SK-N-SH treated with all-trans-retinoic acid at 6 μM for 48 hours (cell line): ENCODE data around the gene FMN1.

Experiments
- ZNF70 ChIP-seq: fragments of 450-650 bp; formaldehyde crosslinking; IDR thresholded peaks from 2 replicates; pipeline ENCODE4 v1.5.0; 2020; ENCODE audit warnings: mild to moderate bottlenecking, moderate library complexity
- TF ChIP-seq, protein P1 (sequence below): fragments of 250-450 bp; sonication (Bioruptor Pico); IDR thresholded peaks from 2 replicates; pipeline ENCODE4 v1.8.0; 2020; ENCODE audit warnings: mild to moderate bottlenecking, moderate library complexity, borderline replicate concordance

- TF ChIP-seq, protein P1, sequence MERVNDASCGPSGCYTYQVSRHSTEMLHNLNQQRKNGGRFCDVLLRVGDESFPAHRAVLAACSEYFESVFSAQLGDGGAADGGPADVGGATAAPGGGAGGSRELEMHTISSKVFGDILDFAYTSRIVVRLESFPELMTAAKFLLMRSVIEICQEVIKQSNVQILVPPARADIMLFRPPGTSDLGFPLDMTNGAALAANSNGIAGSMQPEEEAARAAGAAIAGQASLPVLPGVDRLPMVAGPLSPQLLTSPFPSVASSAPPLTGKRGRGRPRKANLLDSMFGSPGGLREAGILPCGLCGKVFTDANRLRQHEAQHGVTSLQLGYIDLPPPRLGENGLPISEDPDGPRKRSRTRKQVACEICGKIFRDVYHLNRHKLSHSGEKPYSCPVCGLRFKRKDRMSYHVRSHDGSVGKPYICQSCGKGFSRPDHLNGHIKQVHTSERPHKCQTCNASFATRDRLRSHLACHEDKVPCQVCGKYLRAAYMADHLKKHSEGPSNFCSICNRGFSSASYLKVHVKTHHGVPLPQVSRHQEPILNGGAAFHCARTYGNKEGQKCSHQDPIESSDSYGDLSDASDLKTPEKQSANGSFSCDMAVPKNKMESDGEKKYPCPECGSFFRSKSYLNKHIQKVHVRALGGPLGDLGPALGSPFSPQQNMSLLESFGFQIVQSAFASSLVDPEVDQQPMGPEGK: no peak
- TF ChIP-seq ZNF70 (CRISPR knock-in tag): no peak
Measured at GRCh38 chr15:33150431-33150941, 44.0 kb downstream of the FMN1 start.
